ENCODE results near the gene RSPO3.
A peak's percentile ranks its signal among the peaks of the same experiment; 100 is the strongest.

Gene RSPO3

DNA sequence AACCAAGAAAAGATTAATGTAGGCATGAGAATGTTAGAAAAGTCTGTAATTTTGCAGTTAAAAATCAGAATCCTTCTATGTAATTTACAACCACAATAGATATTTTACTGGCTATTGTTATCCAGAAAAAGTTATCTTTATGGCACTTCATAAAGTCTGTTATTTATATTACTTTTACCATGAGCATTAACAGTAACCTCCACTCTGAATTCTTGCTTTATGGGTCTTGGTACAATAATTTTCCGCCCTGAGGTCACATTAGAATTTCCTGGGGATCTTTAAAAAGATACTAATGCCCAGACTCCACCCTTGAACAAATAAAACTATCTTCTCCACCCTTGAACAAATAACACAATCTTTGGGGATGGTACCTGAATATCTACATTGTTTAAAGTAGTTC is 9.6 kb downstream of the RSPO3 start:
- H3K4me1 ChIP-seq (ENCODE audit: control extremely low read depth in 1 of 4, control insufficient read depth in 4 of 4, insufficient read depth in 4 of 4, low read length in 3 of 4) = no peaks in the 10 kb centered on the region
- DNase-seq = no peak
- H3K27me3 ChIP-seq (replicated peaks in 2 of 5; ENCODE audit: control insufficient read depth in 4 of 5, insufficient read depth in 5 of 5, low read length in 4 of 5) = peaks cover 2 to 43% (median 10%) of the 10 kb centered on the region in 5 experiments
- ChIA-PET POLR2A (no interaction called here), CTCF (no interaction called here)
- H3K36me3 ChIP-seq (ENCODE audit: control insufficient read depth in 4 of 4, insufficient read depth in 4 of 4, low read length in 3 of 4) = no peaks in the 10 kb centered on the region
- no peak overlapping the region for H3K27ac ChIP-seq (ENCODE audit: insufficient read depth in 1 of 2, low read depth in 1 of 2, low read length in 2 of 2, poor library complexity in 1 of 2, severe bottlenecking in 2 of 2)
- H3K4me3 ChIP-seq (ENCODE audit: control insufficient read depth in 1 of 7, extremely low read depth in 1 of 7, insufficient read depth in 4 of 7, low read depth in 2 of 7, low read length in 6 of 7) = no peak overlapping the region
- WGBS (ENCODE audit: insufficient coverage) = 100% methylated on average over 1 of the region's 1 CpG
- H3K9me3 ChIP-seq (ENCODE audit: control extremely low read depth in 1 of 5, control insufficient read depth in 4 of 5, insufficient read depth in 2 of 5, low read depth in 1 of 5, low read length in 4 of 5) = no peaks in the 10 kb centered on the region

- no CpG with 5 or more reads among the region's 4 CpGs for WGBS (ENCODE audit: insufficient coverage)
- Histone ChIP-seq H3K36me3 (ENCODE audit: control insufficient read depth in 4 of 4, insufficient read depth in 4 of 4, low read length in 3 of 4) (no peaks in the 10 kb centered on the region), H3K27ac (ENCODE audit: insufficient read depth in 1 of 2, low read depth in 1 of 2, low read length in 2 of 2, poor library complexity in 1 of 2, severe bottlenecking in 2 of 2) (no peak overlapping the region), H3K4me1 (ENCODE audit: control extremely low read depth in 1 of 4, control insufficient read depth in 4 of 4, insufficient read depth in 4 of 4, low read length in 3 of 4) (no peaks in the 10 kb centered on the region), H3K27me3 (replicated peaks in 2 of 5; ENCODE audit: control insufficient read depth in 4 of 5, insufficient read depth in 5 of 5, low read length in 4 of 5) (peaks cover 0 to 31% (median 10%) of the 10 kb centered on the region in 5 experiments), H3K4me3 (ENCODE audit: control insufficient read depth in 1 of 7, extremely low read depth in 1 of 7, insufficient read depth in 4 of 7, low read depth in 2 of 7, low read length in 6 of 7) (no peak overlapping the region), H3K9me3 (ENCODE audit: control extremely low read depth in 1 of 5, control insufficient read depth in 4 of 5, insufficient read depth in 2 of 5, low read depth in 1 of 5, low read length in 4 of 5) (no peaks in the 10 kb centered on the region)
- POLR2A ChIA-PET = no interaction called here
- no peak for DNase-seq
- CTCF ChIA-PET = interaction anchor here (0.9 kb wide), 1 partner anchor 16 kb away, joined by 3 read pairs; no protein-coding TSS in a partner anchor
These were observed 10.8 kb downstream of the RSPO3 start for GRCh38 chr6:127129251-127129650.

- Histone ChIP-seq H3K4me3 (ENCODE audit: control insufficient read depth in 1 of 7, extremely low read depth in 1 of 7, insufficient read depth in 4 of 7, low read depth in 2 of 7, low read length in 6 of 7) (no peak overlapping the region), H3K27me3 (replicated peaks in 2 of 5; ENCODE audit: control insufficient read depth in 4 of 5, insufficient read depth in 5 of 5, low read length in 4 of 5) (peaks cover 0 to 22% (median 6%) of the 10 kb centered on the region in 5 experiments), H3K36me3 (ENCODE audit: control insufficient read depth in 4 of 4, insufficient read depth in 4 of 4, low read length in 3 of 4) (no peaks in the 10 kb centered on the region), H3K27ac (ENCODE audit: insufficient read depth in 1 of 2, low read depth in 1 of 2, low read length in 2 of 2, poor library complexity in 1 of 2, severe bottlenecking in 2 of 2) (no peak overlapping the region), H3K4me1 (ENCODE audit: control extremely low read depth in 1 of 4, control insufficient read depth in 4 of 4, insufficient read depth in 4 of 4, low read length in 3 of 4) (no peaks in the 10 kb centered on the region), H3K9me3 (ENCODE audit: control extremely low read depth in 1 of 5, control insufficient read depth in 4 of 5, insufficient read depth in 2 of 5, low read depth in 1 of 5, low read length in 4 of 5) (no peaks in the 10 kb centered on the region)
- DNase-seq = no peak
- 100% methylated on average over 3 of the region's 3 CpGs for WGBS (ENCODE audit: insufficient coverage)
- POLR2A ChIA-PET = no interaction called here
- CTCF ChIA-PET = interaction anchor here (0.8 kb wide), 1 partner anchor 22 kb away, joined by 3 read pairs; no protein-coding TSS in a partner anchor
These were observed 12.8 kb downstream of the RSPO3 start for GRCh38 chr6:127131275-127131674.

GRCh38 chr6:127131772-127132376 is 13.4 kb downstream of the RSPO3 start:
- Histone ChIP-seq H3K4me1 (ENCODE audit: control extremely low read depth in 1 of 4, control insufficient read depth in 4 of 4, insufficient read depth in 4 of 4, low read length in 3 of 4) (no peaks in the 10 kb centered on the region), H3K36me3 (ENCODE audit: control insufficient read depth in 4 of 4, insufficient read depth in 4 of 4, low read length in 3 of 4) (no peaks in the 10 kb centered on the region), H3K27ac (ENCODE audit: insufficient read depth in 1 of 2, low read depth in 1 of 2, low read length in 2 of 2, poor library complexity in 1 of 2, severe bottlenecking in 2 of 2) (no peak overlapping the region), H3K9me3 (ENCODE audit: control extremely low read depth in 1 of 5, control insufficient read depth in 4 of 5, insufficient read depth in 2 of 5, low read depth in 1 of 5, low read length in 4 of 5) (no peaks in the 10 kb centered on the region), H3K4me3 (ENCODE audit: control insufficient read depth in 1 of 7, extremely low read depth in 1 of 7, insufficient read depth in 4 of 7, low read depth in 2 of 7, low read length in 6 of 7) (no peak overlapping the region), H3K27me3 (replicated peaks in 2 of 5; ENCODE audit: control insufficient read depth in 4 of 5, insufficient read depth in 5 of 5, low read length in 4 of 5) (peaks cover 0 to 21% (median 5%) of the 10 kb centered on the region in 5 experiments)
- no peak for DNase-seq
- ChIA-PET POLR2A (no interaction called here), CTCF (no interaction called here)

GRCh38 chr6:127134136-127134535 is 15.7 kb downstream of the RSPO3 start:
- Histone ChIP-seq H3K4me3 (ENCODE audit: control insufficient read depth in 1 of 7, extremely low read depth in 1 of 7, insufficient read depth in 4 of 7, low read depth in 2 of 7, low read length in 6 of 7) (no peak overlapping the region), H3K9me3 (ENCODE audit: control extremely low read depth in 1 of 5, control insufficient read depth in 4 of 5, insufficient read depth in 2 of 5, low read depth in 1 of 5, low read length in 4 of 5) (no peaks in the 10 kb centered on the region), H3K27ac (ENCODE audit: insufficient read depth in 1 of 2, low read depth in 1 of 2, low read length in 2 of 2, poor library complexity in 1 of 2, severe bottlenecking in 2 of 2) (no peak overlapping the region), H3K27me3 (replicated peaks in 2 of 5; ENCODE audit: control insufficient read depth in 4 of 5, insufficient read depth in 5 of 5, low read length in 4 of 5) (peaks cover 0 to 13% (median 3%) of the 10 kb centered on the region in 5 experiments), H3K36me3 (ENCODE audit: control insufficient read depth in 4 of 4, insufficient read depth in 4 of 4, low read length in 3 of 4) (no peaks in the 10 kb centered on the region), H3K4me1 (ENCODE audit: control extremely low read depth in 1 of 4, control insufficient read depth in 4 of 4, insufficient read depth in 4 of 4, low read length in 3 of 4) (no peaks in the 10 kb centered on the region)
- ChIA-PET CTCF (interaction anchor here (1.1 to 1.2 kb wide), 2 partner anchors 14 to 1097 kb away, joined by 3 read pairs; no protein-coding TSS in a partner anchor), POLR2A (no interaction called here)
- no CpG with 5 or more reads among the region's 1 CpG for WGBS (ENCODE audit: insufficient coverage)
- DNase-seq = no peak

DNA sequence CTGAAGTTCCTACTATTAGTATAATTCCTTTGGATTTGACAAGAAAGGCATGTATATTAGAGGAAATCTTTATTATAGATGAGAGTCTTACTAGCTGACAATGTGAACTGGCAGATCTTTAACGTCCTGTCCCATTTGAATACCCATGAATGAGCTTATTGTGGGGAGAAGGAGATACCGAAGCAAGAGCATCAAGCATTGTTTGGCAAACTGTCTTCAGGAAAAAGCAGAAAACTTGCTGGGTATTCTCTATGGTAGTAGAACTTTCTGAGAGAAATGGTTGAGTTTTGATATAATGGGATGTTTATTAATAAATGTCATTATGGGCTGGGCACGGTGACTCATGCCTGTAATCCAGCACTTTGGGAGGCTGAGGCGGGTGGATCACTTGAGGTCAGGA is 18.3 kb downstream of the RSPO3 start:
- ChIA-PET POLR2A (no interaction called here), CTCF (no interaction called here)
- no peak for DNase-seq
- 97% methylated on average over 3 of the region's 4 CpGs for WGBS (ENCODE audit: insufficient coverage)
- Histone ChIP-seq H3K36me3 (ENCODE audit: control insufficient read depth in 4 of 4, insufficient read depth in 4 of 4, low read length in 3 of 4) (no peaks in the 10 kb centered on the region), H3K27me3 (replicated peaks in 2 of 5; ENCODE audit: control insufficient read depth in 4 of 5, insufficient read depth in 5 of 5, low read length in 4 of 5) (peaks cover 0 to 7% (median 0%) of the 10 kb centered on the region in 5 experiments), H3K4me3 (ENCODE audit: control insufficient read depth in 1 of 7, extremely low read depth in 1 of 7, insufficient read depth in 4 of 7, low read depth in 2 of 7, low read length in 6 of 7) (no peak overlapping the region), H3K9me3 (ENCODE audit: control extremely low read depth in 1 of 5, control insufficient read depth in 4 of 5, insufficient read depth in 2 of 5, low read depth in 1 of 5, low read length in 4 of 5) (no peaks in the 10 kb centered on the region), H3K27ac (ENCODE audit: insufficient read depth in 1 of 2, low read depth in 1 of 2, low read length in 2 of 2, poor library complexity in 1 of 2, severe bottlenecking in 2 of 2) (no peak overlapping the region), H3K4me1 (ENCODE audit: control extremely low read depth in 1 of 4, control insufficient read depth in 4 of 4, insufficient read depth in 4 of 4, low read length in 3 of 4) (no peaks in the 10 kb centered on the region)

DNA sequence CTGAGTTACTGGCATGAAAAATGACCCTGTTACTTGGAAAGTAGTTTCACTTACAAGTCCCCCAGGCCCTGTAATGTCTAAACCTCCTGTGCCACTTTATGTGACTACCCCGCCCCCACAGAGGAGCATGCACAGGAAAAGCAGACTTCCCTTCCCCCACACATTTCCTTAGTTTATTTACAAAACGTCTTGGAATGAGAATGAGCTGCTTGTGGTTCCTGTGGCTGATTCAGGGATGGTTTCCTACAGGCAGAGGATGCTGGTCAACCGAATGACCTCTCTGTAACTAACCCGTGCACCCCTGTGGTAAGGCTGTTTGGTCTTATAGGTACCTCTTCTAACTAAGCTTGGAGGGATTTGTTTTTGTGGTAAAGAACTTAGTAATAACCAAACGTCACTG is 28.5 kb downstream of the RSPO3 start:
- CTCF ChIA-PET = interaction anchor here (1.3 kb wide), 1 partner anchor 49 kb away, joined by 3 read pairs; no protein-coding TSS in a partner anchor
- Histone ChIP-seq H3K4me1 (ENCODE audit: control extremely low read depth in 1 of 4, control insufficient read depth in 4 of 4, insufficient read depth in 4 of 4, low read length in 3 of 4) (peaks cover 0 to 4% (median under 1%) of the 10 kb centered on the region in 4 experiments), H3K27me3 (replicated peaks in 2 of 5; ENCODE audit: control insufficient read depth in 4 of 5, insufficient read depth in 5 of 5, low read length in 4 of 5) (peaks cover 0 to 5% (median 0%) of the 10 kb centered on the region in 5 experiments), H3K36me3 (ENCODE audit: control insufficient read depth in 4 of 4, insufficient read depth in 4 of 4, low read length in 3 of 4) (no peaks in the 10 kb centered on the region), H3K27ac (ENCODE audit: insufficient read depth in 1 of 2, low read depth in 1 of 2, low read length in 2 of 2, poor library complexity in 1 of 2, severe bottlenecking in 2 of 2) (no peak overlapping the region), H3K9me3 (ENCODE audit: control extremely low read depth in 1 of 5, control insufficient read depth in 4 of 5, insufficient read depth in 2 of 5, low read depth in 1 of 5, low read length in 4 of 5) (no peaks in the 10 kb centered on the region), H3K4me3 (ENCODE audit: control insufficient read depth in 1 of 7, extremely low read depth in 1 of 7, insufficient read depth in 4 of 7, low read depth in 2 of 7, low read length in 6 of 7) (no peak overlapping the region)
- POLR2A ChIA-PET = no interaction called here
- peak in 2 of 3 donors; percentile 17 to 26 for DNase-seq
- WGBS (ENCODE audit: insufficient coverage) = no CpG with 5 or more reads among the region's 5 CpGs
